ENCODE data around the gene C1QTNF6.
"Not testable (repeated sequence)": the region's sequence is repeated elsewhere in the genome, so short reads cannot be mapped to it uniquely, and the experiment has no call there.

C1QTNF6 gene

DNA sequence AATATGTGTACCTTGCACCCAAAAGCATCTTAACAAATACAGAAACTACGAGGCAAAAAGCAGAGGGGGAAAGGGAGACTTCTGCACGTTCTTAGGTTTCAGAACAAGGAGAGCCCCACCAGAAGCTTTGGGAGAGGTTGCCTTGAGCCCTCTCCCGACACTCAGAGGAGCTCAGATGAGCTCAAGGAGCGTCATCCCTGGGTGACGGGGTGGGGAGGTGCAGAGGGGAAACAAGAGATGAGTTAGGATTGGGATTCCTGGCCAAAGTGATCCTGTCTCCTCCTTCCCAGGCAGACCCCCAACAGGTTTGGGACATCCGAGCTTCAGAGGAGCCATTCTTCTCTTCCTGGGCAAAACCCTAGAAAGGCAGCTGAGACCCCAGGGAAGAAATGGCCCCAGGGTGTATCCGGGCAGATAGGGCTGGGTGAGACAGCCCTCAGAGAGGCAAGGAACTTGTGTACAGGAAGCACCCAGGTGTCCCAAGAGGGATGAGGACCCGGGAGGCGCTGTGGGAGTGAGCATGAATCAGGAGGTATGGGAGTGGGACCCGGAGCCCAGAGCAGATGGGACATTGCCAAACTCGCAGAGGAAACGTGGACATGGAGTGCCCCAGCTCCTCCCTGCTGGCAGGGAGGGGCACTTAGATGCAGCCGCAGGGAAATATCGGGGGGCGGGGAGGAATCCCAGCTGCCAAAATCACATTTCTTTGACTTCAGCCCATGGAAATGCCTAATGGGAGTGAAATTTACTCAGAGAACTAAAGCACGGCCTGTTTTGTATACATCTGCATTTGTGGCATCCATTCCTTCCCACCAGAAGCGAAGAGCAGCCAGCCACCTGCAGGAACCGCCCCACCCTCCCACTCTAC lies 12.4 kb downstream of the C1QTNF6 start:
- DNase-seq = no peak

DNA sequence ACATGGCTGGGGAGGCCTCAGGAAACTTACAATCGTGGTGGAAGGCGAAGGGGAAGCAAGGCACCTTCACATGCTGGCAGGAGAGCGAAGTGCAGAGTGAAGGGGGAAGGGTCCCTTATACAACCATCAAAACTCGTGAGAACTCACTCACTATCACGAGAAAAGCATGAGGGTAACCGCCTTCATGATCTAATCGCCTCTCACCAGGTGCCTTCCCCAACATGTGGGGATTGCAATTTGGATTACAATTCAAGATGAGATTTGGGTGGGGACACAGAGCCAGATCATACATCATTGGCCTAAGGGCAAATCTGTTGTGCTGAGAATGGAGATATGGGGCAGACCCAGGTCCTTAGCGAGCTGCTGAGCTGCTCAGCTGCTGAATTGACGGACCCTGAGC lies 13.1 kb downstream of the C1QTNF6 start:
- DNase-seq = no peak

DNA sequence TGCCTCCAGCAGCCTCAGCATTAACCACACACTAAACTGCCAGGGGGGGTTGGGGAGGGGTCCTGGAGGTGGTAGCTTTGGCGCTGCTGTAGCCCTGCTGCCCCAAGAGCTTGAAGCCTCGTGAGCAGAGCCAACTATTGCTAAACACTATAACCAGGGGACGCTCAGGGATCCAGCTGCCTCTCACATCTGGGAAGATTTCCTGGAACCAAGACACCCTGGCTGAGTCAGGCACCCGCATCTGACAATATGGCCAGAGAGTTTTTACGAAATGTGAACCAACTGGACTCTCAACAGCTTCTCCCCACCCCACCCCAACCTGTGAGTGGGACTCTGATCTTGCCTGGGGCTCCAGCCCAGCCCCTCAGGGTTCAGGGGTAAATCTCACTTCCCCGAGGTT lies 14.3 kb downstream of the C1QTNF6 start:
- DNase-seq = no peak

DNA sequence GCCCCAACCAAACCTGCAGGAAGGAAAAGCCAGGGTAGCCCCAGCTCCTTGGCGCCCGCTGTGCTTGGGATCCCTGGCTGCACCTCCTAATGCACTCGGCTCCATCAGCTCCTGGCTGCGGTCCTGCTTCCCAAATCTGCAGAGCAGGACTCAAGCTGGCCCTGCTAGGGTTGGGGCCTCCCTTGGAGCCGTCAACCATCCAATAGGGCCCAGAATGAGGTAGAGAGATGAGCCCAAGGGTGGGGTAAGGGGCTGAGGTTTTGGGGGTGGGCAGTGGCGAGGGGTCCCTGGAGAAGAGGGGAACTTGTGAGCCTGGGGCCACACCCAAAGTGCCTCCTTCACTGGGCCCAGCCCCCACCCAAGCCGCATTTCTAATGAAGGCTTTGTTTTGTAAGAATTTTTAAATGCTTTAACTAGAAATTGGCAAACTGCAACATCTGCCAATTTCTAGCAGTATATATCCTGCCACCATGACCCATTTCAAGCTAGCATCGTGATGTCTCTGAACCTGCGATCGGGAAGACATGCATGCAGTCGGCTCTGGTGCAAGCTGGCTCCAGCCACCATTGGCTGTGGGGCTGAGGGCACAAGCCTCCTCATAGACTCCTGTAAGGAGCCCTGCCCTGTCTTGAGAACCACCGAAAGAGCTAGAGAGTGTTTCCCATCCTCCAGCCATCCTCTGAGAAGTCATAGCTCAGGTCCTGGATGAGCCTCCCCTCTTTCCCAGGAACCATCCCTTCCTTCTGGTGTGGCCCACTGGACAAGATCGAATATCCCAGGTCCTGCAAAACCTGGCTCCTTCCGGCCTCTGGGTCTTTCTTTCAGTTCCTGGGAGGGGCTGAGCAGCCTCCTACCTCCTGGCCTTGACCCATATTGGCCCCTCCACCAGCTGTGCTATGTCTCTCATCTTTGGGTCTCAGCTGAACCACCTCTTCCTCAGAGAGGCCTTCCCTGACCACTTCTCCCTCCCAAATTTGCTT lies 15.5 kb downstream of the C1QTNF6 start:
- DNase-seq = no peak

- no peak for DNase-seq
These were observed 16.4 kb downstream of the C1QTNF6 start for GRCh38 chr22:37171662-37172061.

DNA sequence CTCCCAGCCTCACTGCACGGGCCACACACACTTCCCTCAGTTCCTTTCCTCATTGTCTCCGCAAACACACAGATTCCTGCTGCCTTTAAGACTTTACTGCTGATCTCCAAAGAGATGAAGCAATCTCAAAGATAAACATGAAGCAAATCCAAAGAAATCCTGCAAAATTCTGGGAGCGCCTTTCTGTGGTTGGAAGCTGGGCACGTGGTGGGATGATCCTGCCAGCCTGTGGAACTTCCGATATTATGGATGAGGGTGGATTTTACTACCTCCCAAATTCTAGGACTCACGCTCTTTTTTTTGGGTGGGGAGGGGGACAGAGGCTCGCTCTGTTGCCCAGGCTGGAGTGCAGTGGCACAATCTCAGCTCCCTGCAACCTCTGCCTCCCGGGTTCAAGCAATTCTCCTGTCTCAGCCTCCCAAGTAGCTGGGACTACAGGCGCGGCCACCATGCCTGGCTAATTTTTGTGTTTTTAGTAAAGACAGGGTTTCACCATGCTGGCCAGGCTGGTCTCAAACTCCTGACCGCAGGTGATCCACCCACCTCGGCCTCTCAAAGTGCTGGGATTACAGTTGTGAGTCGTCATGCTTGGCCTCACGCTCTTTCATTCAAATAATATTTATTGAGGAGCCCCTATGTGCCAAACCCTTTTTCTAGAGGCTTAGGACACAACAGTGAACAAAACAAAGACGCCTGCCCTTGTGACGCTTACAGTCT lies 17.2 kb downstream of the C1QTNF6 start:
- not testable (repeated sequence) for DNase-seq

GRCh38 chr22:37169947-37170688 lies 17.9 kb downstream of the C1QTNF6 start:
- no peak for DNase-seq

- no peak for DNase-seq
These were observed 18.6 kb downstream of the C1QTNF6 start for GRCh38 chr22:37169406-37169805.

GRCh38 chr22:37167981-37168647 lies 19.9 kb downstream of the C1QTNF6 start:
- no peak for DNase-seq

DNA sequence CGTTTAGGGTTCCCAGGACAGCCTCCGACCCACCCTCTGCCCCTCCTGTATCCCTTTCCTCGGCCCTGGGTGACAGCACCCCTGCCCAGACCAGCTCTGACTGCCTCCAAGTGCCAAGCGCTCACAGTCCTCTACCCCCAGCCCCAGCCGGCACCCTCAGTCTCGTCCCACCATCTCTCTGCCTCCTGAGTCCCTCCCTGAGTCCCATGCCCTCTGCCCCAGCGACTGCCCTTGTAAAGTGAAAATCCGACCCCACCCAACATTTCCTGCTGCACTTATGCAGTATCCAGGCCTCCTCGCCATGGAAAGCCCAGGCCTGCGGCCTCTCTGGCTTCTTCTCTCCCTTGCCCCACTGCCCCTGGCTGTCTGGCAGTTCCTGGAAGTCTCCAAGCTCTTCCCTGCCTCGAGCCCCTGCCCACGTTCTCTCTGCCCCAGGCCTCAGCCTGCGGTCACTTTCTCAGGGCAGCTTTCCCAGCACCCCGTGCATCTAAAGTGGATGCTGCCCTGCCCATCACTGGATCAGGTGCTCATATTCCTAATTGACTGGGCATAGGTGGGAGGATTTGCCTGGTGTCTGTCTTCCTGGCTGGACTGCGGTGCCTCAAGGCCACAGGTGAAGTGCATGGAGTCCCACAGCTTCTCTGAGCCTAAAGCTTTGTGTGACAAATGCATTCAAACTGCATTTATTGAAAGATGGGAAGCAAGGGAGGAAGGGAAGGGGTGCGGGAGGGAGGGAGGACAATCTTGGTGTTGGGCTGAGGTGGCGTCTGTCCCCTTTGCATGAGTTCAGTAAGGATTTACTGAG lies 20.7 kb downstream of the C1QTNF6 start:
- no peak for DNase-seq

GRCh38 chr22:37166675-37167066 lies 21.4 kb downstream of the C1QTNF6 start:
- peak; percentile 76 to 89 (median 82) for DNase-seq

GRCh38 chr22:37165940-37166674 lies 21.9 kb downstream of the C1QTNF6 start:
- DNase-seq = no peak

DNA sequence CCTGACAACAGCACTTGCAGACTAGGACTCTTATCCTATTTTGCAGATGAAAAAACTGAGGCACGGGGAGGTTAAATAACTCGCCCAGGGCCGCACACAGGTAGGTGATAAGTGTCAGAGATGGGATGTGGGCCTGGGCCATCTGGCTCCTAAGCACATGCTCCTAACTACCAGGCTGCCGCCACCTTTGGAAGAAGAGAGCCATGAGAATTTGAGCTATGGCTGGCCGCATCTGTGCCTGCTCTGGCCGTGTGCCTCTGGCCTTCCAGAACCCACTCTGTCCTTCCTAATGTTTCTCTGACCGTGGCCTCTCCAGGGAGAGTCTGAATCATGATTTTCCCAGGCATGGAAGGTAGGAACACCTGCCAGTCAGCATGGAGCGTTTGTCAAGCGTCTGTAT lies 23.0 kb downstream of the C1QTNF6 start:
- DNase-seq = no peak

DNA sequence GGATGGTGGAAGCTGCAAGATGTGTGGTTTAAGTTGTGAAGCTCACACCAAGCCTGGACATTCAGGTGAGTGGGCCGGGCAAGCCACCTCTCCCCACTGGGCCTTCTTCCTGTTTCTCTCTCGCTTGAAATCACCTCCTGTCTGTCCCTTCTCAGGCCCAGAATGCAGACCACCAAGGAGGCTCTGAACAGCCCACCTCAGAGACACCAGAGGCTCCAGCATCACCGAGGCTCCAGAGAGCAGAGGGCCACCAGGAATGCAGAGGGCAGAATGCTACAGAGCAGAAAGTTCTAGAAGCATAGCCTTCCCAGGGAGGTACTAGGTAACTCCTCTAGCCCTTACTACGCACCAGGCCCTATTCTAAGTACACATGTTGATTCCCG lies 23.6 kb downstream of the C1QTNF6 start:
- DNase-seq = no peak

GRCh38 chr22:37163575-37164504 lies 24.2 kb downstream of the C1QTNF6 start:
- no peak for DNase-seq

GRCh38 chr22:37163096-37163489 lies 25.0 kb downstream of the C1QTNF6 start:
- no peak for DNase-seq

GRCh38 chr22:37162221-37163095 lies 25.6 kb downstream of the C1QTNF6 start:
- peak in 2 of 3 donors; percentile 17 to 23 for DNase-seq

DNA sequence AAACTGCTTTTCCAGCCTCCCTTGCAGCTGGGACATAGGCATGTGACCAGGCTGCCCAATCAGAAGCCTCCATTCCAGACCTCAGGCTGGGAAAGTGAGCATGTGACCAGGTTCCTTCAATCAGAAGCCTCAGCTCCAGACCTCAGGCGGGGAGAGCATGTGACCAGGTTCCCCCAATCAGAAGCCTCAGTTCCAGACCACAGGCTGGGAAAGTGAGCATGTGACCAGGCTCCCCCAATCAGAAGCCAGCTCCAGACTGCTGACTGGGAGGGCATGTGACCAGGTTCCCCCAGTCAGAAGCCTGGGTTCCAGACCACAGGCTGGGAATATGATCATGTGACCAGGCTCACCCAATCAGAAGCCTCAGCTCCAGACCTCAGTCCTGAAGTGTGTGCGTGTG lies 26.6 kb downstream of the C1QTNF6 start:
- peak in 1 of 3 donors; percentile 12 for DNase-seq

Measured in suppressor macrophage treated with lipopolysaccharide for 1 hour (primary cell).